ENCODE measurements around the gene SPTB. TPM values are rescaled to one million over a fixed set of nuclear protein-coding genes. Genes with fewer than 3 reads are reported as not detected.

The SPTB gene
- total RNA-seq, 1 experiment from 2014 or later = 1.4 TPM

DNA sequence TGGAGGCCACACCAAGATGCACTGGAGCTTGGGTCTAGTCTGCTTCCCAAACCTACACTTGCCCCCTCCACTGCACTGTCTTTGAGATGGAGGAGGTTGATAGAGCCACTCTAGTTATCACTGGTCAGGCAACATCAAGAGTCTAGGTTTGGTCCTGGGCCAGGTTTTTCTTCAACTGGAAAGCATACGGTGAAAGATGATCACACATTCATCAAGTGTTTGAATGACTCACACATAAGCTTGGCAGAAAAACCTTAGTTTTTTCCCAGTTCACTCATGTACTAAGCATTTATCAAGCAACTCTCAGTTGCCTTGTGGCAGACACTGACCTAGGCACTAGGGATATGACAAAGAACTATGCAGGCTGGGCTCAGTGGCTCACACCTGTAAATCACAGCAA, 91.0 kb downstream of the SPTB start:
- Histone ChIP-seq H3K4me1 (no peaks in the 10 kb centered on the region), H3K27ac (no peak overlapping the region), H3K27me3 (no peaks in the 10 kb centered on the region), H3K36me3 (no peaks in the 10 kb centered on the region), H3K4me3 (no peak overlapping the region), H3K9me3 (replicated peaks) (no peaks in the 10 kb centered on the region)
- peak in 1 of 2 experiments; percentile 19 for DNase-seq

DNA sequence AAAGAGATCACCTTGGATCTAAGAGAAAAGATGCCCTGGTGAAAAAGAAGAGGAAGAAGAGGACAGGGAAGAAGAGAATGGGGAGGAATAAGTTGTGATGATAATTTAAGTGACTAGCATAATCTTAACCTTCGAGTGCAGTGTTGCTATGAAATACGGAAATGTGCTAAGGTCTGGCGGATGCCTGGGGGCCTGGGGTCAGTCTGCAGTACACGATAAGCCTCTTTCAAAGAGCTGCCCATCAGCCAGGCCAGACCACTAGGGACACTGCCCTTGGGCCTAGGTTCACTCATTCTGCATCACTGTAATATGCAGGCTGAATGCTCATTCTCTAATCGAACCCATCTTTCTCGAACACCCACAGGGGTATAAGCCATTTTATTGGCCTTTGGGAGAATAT, 92.1 kb downstream of the SPTB start:
- DNase-seq = no peak
- no peaks in the 10 kb centered on the region for H3K9me3 ChIP-seq (replicated peaks)
- no peaks in the 10 kb centered on the region for H3K4me1 ChIP-seq
- no peak overlapping the region for H3K4me3 ChIP-seq
- H3K27ac ChIP-seq = no peak overlapping the region
- H3K27me3 ChIP-seq = no peaks in the 10 kb centered on the region
- no peaks in the 10 kb centered on the region for H3K36me3 ChIP-seq

DNA sequence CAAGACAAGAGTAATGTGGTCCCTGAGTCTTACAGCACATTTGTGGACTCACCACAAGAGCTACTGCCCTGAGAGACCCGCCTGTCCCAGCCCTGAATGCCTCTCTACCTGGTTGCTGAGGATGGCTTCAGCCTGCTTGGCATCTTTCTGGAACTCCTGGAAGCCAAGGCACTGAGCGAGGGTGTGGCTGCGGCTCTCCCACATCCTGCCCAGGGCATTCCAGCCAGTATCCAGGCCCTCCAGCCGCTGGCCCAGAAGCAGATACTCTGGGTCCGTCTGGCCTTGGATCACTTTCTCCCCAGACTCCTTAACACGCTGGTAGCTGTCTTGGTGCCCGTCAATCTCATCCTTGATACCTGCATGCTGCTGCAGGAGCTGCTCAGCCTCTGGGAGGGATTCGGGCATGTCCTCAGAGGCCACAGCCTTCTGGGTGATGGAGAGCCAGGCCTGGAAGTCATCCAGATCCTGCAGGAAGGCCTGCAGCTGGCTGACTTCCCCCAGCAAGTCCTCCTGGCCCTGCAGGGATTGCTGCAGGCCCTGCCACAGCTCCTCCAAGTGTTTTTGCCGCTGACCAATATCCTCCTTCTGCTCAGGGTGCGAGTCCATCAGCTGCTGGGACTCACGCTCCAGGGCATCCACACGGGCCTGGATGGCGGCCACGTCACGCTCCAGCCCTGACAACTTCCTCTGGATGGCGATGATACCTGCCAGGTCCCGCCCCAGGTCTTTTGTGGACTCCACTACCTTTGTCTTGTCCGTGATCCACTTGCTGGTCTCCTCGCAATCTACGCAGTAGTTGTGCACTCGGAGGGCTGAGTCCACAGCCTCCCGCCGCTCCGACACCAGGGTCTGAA, 93.2 kb downstream of the SPTB start:
- Histone ChIP-seq H3K4me1 (no peaks in the 10 kb centered on the region), H3K27ac (no peak overlapping the region), H3K36me3 (no peaks in the 10 kb centered on the region), H3K9me3 (replicated peaks) (no peaks in the 10 kb centered on the region), H3K4me3 (no peak overlapping the region), H3K27me3 (no peaks in the 10 kb centered on the region)
- DNase-seq = no peak

DNA sequence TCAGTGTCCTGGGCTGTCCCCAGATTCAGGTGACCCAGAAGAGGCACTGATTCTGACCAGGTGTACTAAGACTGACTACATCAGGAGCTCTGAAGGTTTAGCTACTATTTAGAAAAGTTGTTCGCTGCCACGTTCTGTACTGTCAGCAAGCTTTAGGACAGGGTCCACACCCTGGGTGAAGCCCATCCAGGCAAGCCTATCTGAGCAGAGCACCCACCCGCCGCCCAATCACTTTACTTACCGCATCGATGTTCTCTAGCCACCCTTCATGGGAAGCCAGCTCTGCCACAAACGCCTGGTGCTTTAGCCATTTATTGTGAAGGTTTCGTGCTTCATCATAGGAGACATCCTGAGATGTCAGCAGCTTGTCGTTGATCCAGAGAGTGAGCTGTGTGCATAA, 95.7 kb downstream of the SPTB start:
- no peak for DNase-seq
- Histone ChIP-seq H3K4me3 (no peak overlapping the region), H3K36me3 (no peaks in the 10 kb centered on the region), H3K27me3 (no peaks in the 10 kb centered on the region), H3K4me1 (no peaks in the 10 kb centered on the region), H3K27ac (no peak overlapping the region), H3K9me3 (replicated peaks) (no peaks in the 10 kb centered on the region)

DNA sequence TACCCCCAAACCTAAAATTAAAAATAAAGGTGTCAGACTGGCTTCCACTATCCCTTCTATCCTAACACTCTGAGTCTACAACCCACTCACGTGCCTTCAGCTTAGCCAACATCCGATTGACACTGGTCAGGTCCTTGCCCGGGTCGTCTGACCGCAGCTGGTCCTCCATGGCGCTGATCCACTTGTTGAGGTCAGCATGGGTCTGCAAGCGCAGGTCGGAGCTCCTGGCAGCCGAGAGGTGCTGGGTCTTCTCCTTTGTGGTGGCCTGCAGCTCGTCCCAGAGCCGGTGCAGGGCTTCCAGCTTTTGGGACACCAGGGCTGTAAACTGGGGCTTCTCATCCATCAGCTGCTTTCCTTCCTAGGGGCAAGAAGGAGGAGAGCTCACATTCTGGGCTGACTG, 97.5 kb downstream of the SPTB start:
- Histone ChIP-seq H3K36me3 (no peaks in the 10 kb centered on the region), H3K27me3 (no peaks in the 10 kb centered on the region), H3K9me3 (replicated peaks) (no peaks in the 10 kb centered on the region), H3K27ac (no peak overlapping the region), H3K4me3 (no peak overlapping the region), H3K4me1 (no peaks in the 10 kb centered on the region)
- no peak for DNase-seq

DNA sequence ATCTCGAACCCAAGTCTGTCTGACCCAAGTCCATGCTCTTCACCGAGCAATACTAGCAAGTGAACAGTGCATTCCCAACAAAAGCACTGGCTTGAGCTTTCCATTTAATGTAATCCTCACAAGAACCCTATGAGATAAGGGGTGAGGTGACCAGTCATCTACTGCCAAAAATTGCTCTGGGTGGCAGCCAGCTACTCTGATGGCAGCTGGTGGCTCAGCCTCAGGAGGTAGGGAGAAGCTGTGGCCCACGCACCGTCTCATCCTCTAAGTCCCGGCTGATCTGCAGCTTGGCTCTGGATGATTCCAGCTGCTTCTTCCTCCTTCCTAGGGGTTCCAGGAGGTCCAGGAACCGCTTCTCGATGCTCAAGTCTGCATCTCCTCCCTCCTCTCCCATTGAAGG, 100.2 kb downstream of the SPTB start:
- Histone ChIP-seq H3K27ac (no peak overlapping the region), H3K4me3 (no peak overlapping the region), H3K9me3 (replicated peaks) (no peaks in the 10 kb centered on the region), H3K4me1 (no peaks in the 10 kb centered on the region), H3K27me3 (no peaks in the 10 kb centered on the region), H3K36me3 (no peaks in the 10 kb centered on the region)
- no peak for DNase-seq

DNA sequence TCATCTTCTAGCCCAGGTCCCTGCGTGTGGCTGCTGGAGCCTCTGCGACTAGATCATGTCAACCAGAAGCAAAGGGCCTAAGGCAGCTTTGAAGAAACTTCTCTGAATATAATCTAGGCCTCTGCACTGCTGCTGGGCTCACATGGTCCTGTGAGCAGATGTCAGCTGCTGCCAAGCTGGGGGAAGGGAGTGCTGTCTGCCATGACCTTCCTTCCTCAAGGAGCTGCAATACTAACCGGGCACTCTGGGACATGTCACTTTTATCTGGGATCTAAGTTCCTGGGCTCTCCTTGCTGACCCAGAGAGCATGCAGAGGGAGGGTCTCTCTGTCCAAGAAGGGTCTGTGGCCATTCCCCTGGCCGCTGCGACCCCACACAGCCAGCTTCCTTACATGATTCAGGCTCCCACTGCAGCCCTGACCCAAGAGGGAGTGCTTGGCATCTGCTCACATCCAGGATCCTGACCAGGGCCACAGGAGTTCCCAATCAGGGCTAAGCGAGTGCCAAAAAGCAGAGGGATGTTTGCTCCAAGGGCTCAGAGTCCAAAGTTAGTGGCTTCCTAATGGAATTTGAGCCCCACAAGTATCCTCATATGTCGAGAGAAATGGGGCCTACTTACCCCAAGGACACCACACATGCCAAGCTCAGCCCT, 101.5 kb downstream of the SPTB start:
- H3K4me3 ChIP-seq = no peak overlapping the region
- H3K27me3 ChIP-seq = no peaks in the 10 kb centered on the region
- DNase-seq = no peak
- H3K9me3 ChIP-seq (replicated peaks) = no peaks in the 10 kb centered on the region; the same call in 1 of the 2 replicates
- no peaks in the 10 kb centered on the region for H3K36me3 ChIP-seq
- no peak overlapping the region for H3K27ac ChIP-seq
- H3K4me1 ChIP-seq = no peaks in the 10 kb centered on the region

DNA sequence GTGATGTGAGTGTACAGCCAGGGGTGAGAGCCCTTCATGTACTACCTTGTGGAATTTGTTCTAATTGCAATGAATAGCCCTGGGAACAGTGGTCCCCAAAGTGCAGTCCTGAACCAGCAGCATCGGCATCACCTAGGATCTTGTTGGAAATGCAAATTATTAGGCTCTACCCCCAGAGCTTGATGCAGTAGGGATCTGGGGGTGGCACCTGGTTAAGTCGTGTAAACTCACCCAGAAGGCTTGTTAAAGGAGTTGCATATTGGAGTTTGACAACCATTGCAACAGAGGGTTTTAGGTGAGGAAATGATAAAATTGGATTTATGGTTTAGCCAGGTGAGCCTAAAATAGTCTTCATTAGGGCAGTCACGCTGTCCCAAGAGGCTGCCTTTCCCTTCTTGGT, 102.2 kb downstream of the SPTB start:
- DNase-seq = no peak
- H3K36me3 ChIP-seq = no peaks in the 10 kb centered on the region
- no peak overlapping the region for H3K4me3 ChIP-seq

DNA sequence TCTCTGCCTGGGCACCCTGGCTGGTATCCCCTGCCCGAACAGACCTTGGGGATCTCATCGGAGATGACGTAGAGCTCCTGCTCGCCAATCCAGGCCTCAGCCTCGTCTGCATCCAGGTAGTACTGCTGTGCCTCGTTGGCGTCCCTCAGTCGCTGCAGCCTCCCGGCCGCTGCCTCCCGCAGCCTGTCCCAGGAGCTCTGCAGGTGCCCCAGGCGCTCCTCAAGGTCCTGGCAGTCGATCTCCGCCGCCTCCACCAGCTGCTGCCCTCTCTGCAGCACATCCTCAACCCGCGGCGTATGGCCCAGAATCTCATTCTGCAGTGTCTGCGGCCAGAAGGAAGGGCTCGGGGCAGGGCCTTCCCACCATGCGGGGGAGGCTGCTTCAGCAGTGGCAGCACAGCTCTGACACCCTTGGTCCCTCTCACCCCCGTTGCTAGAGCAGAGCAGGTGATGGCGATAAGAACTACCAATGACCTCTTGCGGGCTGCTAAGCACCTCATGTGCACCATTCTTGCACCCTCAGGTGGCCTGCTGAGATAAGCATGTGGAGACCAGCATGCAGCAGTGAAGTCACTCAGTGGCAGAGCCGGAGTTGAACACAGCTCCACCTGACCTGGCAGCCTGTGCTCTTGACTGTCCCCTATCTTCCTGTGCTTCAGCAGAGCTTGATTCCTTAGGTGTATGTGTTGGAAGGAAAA, 104.5 kb downstream of the SPTB start:
- DNase-seq = no peak
- Histone ChIP-seq H3K4me3 (no peak overlapping the region), H3K9me3 (replicated peaks) (no peaks in the 10 kb centered on the region; the same call in 1 of the 2 replicates), H3K4me1 (no peaks in the 10 kb centered on the region), H3K36me3 (no peaks in the 10 kb centered on the region), H3K27me3 (no peaks in the 10 kb centered on the region), H3K27ac (no peak overlapping the region)

More for the DNA sequence above, 102.2 kb downstream of the SPTB start:
- Histone ChIP-seq H3K27me3 (no peaks in the 10 kb centered on the region), H3K9me3 (replicated peaks) (no peaks in the 10 kb centered on the region; the same call in 1 of the 2 replicates), H3K27ac (no peak overlapping the region), H3K4me1 (no peaks in the 10 kb centered on the region)

DNA sequence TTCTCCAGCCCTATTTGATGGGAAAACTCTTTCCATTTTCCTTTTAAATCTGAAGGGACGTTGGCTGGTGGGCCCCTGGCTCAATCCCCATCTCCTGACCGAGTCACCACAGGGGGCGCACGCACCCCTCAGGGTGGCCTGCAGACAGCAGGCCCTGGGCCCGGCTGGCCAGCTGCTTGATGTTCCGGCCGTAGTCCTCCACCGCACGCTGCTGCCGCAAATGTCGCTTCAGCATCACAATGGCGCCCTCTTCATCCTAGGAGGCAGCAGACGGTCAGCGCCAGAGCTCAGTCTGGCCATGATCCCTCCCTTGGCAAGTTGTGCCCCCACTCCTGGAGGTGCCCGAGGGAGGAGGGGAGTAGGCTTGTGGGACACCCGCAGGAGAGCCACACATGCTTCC, 105.4 kb downstream of the SPTB start:
- H3K36me3 ChIP-seq = no peaks in the 10 kb centered on the region
- no peak for DNase-seq
- no peaks in the 10 kb centered on the region; the same call in 1 of the 2 replicates for H3K9me3 ChIP-seq (replicated peaks)
- H3K4me1 ChIP-seq = no peaks in the 10 kb centered on the region
- H3K4me3 ChIP-seq = no peak overlapping the region
- H3K27ac ChIP-seq = no peak overlapping the region
- H3K27me3 ChIP-seq = no peaks in the 10 kb centered on the region

DNA sequence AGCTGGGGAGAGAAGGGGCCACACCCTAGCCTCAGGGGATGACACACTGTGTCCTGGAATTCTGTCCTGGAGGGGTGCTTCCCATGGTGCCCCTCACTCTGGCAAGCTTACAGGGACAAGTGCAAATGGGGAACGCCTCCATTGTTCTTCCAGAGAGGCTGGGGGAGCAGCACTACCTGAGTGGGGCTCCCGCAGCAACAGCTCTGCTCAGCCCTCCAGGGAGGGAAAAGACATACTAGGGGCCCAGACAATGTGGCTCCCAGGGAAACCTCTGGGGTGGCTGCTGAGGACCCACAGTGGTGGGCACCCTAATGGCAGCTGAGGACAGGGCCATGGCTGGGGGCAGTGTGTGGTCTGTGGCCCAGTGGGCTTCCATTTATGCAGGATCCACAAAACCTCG, 106.1 kb downstream of the SPTB start:
- Histone ChIP-seq H3K27ac (no peak overlapping the region), H3K4me1 (no peaks in the 10 kb centered on the region), H3K36me3 (no peaks in the 10 kb centered on the region), H3K4me3 (no peak overlapping the region), H3K9me3 (replicated peaks) (no peaks in the 10 kb centered on the region; the same call in 1 of the 2 replicates), H3K27me3 (no peaks in the 10 kb centered on the region)
- DNase-seq = no peak

DNA sequence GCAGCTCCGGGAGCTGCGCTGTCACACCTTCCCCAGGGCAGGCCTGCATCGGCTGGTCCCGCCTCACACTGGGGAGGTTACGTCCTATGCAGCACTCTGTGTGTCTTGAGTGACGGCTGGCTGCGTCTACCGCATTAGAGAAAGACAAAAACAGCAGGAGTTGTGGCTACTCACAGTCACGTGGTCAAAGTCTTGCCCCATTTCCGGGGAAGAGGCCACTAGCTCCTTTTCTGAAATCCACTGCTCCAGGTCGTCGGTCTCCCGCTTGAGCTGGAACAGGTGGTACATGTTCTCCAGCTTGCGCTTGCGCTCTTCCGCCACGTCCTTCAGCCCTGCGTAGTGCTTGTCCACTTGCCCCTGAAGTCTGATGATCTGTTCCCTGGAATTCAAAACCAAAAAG, 106.7 kb downstream of the SPTB start:
- Histone ChIP-seq H3K36me3 (no peaks in the 10 kb centered on the region), H3K9me3 (replicated peaks) (no peaks in the 10 kb centered on the region; the same call in 1 of the 2 replicates), H3K4me3 (no peak overlapping the region), H3K27ac (no peak overlapping the region), H3K4me1 (no peaks in the 10 kb centered on the region), H3K27me3 (no peaks in the 10 kb centered on the region)
- DNase-seq = no peak

DNA sequence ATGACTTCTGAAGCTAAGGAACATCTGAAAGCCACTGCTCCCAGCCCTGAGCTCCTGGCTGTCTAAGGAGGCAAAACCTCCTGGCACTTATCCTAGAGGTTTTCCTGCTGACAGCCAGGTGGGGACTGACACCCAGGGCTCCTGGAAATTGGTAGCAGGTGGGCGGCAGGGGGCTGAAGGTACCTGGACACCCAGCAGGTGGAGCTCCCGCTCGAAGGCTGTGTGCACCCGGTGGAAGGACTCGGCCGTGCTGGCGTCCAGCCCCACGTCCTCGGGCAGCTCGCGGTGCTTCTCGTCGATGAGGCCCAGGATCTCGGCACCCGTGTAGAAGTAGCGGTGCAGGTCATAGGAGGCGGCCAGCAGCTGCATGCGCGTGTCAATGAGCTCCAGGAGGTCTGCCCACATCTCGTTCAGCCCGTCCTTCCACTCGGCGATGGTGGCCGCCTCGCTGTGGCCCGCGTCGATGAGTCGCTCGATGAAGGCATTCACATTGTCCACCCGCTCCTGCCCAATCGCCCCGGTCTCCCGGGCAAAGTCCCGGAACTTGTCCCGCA, 107.2 kb downstream of the SPTB start:
- H3K4me3 ChIP-seq = no peak overlapping the region
- no peaks in the 10 kb centered on the region for H3K36me3 ChIP-seq
- H3K27me3 ChIP-seq = no peaks in the 10 kb centered on the region
- no peak overlapping the region for H3K27ac ChIP-seq
- no peak for DNase-seq
- H3K9me3 ChIP-seq (replicated peaks) = no peaks in the 10 kb centered on the region; the same call in 1 of the 2 replicates
- no peaks in the 10 kb centered on the region for H3K4me1 ChIP-seq

DNA sequence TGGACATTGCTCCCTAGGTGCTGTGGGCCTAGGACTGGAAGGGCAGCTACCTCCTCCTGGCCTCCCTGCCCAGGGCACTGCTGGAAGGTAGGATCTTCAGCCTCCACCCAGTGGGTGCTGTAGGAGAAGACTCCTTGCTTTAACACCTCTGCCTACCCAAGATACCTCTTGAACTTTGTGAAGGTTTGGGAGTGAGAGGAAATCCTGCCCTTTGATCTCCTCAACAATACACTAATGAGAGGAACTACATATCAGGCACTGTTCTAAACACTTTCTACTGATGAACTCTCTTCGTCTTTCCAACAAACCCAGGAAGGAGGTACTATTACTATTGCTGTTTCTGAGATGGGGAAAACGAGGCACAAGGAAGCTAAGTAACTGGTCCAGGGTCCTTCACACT, 108.5 kb downstream of the SPTB start:
- H3K27ac ChIP-seq = no peak overlapping the region
- DNase-seq = no peak
- H3K36me3 ChIP-seq = no peaks in the 10 kb centered on the region
- H3K27me3 ChIP-seq = no peaks in the 10 kb centered on the region
- no peaks in the 10 kb centered on the region; the same call in 1 of the 2 replicates for H3K9me3 ChIP-seq (replicated peaks)
- no peaks in the 10 kb centered on the region for H3K4me1 ChIP-seq
- no peak overlapping the region for H3K4me3 ChIP-seq

DNA sequence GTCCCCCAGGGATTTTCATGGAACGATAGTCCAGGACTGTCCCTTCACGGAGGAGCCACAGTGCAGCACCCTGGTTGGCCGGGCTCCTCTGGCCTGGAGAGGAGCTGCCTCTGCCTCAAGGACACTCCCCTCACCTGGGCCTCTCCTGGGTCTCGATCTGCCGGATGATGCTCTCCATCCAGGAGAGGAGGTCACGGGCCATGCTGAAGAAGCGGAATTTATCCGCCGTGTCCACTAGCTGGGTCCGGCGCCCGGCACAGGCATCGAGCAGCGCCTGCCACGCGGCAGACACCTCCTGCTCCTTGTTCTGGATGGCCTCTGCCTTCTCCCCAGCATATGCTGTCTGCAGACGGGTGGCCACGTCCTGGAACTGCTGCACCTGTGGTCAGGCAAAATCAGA, 109.0 kb downstream of the SPTB start:
- H3K4me1 ChIP-seq = no peaks in the 10 kb centered on the region
- H3K36me3 ChIP-seq = no peaks in the 10 kb centered on the region
- H3K27ac ChIP-seq = no peak overlapping the region
- H3K9me3 ChIP-seq (replicated peaks) = no peaks in the 10 kb centered on the region; the same call in 1 of the 2 replicates
- no peak for DNase-seq
- no peak overlapping the region for H3K4me3 ChIP-seq
- H3K27me3 ChIP-seq = no peaks in the 10 kb centered on the region
